SU-DHL-6 (cell line): ENCODE measurements around the gene DENND5B.
"Not testable (repeated sequence)": the region's sequence is repeated elsewhere in the genome, so short reads cannot be mapped to it uniquely, and the experiment has no call there.

ENCODE experiments used
- EZH2phosphoT487 ChIP-seq: fragments of 200-600 bp; sonication (generic), shearing (Covaris generic); conservative IDR thresholded peaks from 2 replicates; pipeline ENCODE4 v1.6.1; 2018; ENCODE audit warnings: mild to moderate bottlenecking, antibody characterized with exemption, low read length, moderate library complexity, mixed read lengths
- TF ChIP-seq, protein P1 (sequence below): fragments of 200-600 bp; sonication (generic); IDR thresholded peaks from one replicate; pipeline ENCODE4 v1.5.1; 2017; ENCODE audit warnings: antibody characterized with exemption, mild to moderate bottlenecking, low read length, moderate library complexity; ENCODE audit not compliant: insufficient read depth, poor library complexity, severe bottlenecking

DNA sequence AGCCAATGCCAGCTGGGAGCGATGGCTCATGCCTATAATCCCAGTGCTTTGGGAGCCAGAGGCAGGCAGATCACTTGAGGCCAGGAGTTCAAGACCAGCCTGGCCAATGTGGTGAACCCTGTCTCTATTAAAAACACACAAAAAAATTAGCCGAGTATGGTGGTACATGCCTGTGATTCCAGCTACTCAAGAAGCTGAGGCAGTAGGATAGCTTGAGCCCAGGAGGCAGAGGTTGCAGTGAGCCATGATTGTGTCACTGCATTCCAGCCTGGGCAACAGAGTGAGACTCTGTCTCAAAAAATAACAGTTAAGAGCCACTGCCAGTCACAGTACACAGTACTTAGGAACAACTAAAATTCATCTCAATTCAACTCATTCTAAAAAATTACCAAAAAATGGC lies 21.4 kb downstream of the DENND5B start:
- TF ChIP-seq, protein P1, sequence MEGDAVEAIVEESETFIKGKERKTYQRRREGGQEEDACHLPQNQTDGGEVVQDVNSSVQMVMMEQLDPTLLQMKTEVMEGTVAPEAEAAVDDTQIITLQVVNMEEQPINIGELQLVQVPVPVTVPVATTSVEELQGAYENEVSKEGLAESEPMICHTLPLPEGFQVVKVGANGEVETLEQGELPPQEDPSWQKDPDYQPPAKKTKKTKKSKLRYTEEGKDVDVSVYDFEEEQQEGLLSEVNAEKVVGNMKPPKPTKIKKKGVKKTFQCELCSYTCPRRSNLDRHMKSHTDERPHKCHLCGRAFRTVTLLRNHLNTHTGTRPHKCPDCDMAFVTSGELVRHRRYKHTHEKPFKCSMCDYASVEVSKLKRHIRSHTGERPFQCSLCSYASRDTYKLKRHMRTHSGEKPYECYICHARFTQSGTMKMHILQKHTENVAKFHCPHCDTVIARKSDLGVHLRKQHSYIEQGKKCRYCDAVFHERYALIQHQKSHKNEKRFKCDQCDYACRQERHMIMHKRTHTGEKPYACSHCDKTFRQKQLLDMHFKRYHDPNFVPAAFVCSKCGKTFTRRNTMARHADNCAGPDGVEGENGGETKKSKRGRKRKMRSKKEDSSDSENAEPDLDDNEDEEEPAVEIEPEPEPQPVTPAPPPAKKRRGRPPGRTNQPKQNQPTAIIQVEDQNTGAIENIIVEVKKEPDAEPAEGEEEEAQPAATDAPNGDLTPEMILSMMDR: not testable (repeated sequence)
- not testable (repeated sequence) for TF ChIP-seq EZH2phosphoT487
